GM23338 (cell line): ENCODE measurements around the gene POLDIP3. TPM values are rescaled to one million over a fixed set of nuclear protein-coding genes. Genes with fewer than 3 reads are reported as not detected.

ENCODE experiments used
- ATAC-seq: fragments of 200-7000 bp; cut with Tn5 transposase; 3 replicates; pipeline ENCODE4 v1.9.1; 2020
- DNase-seq: peaks from one replicate; pipeline ENCODE4 v3.0.0-alpha.2; 2015; ENCODE audit warnings: low spot score
- H2AFZ ChIP-seq: fragments of 200-600 bp; sonication (generic); 2 replicates; pipeline ENCODE4 v1.8.0; 2016; ENCODE audit warnings: antibody characterized with exemption, mild to moderate bottlenecking, moderate library complexity
- H3F3A ChIP-seq: fragments of 200-600 bp; sonication (generic); replicated peaks from 2 replicates; pipeline ENCODE4 v1.8.0; 2017; ENCODE audit warnings: antibody characterized with exemption, mixed run types, low read depth
- H3K27ac ChIP-seq: fragments of 200-600 bp; sonication (generic); 2 replicates; pipeline ENCODE4 v1.6.1; 2016; ENCODE audit warnings: low read depth
- H3K27me3 ChIP-seq: fragments of 200-600 bp; sonication (generic); 2 replicates; pipeline ENCODE4 v1.8.0; 2016; ENCODE audit warnings: mild to moderate bottlenecking, mixed run types, moderate library complexity; ENCODE audit not compliant: insufficient read depth
- H3K36me3 ChIP-seq: fragments of 200-600 bp; sonication (generic); 2 replicates; pipeline ENCODE4 v1.8.0; 2016; ENCODE audit warnings: mild to moderate bottlenecking; ENCODE audit not compliant: insufficient read depth
- H3K4me1 ChIP-seq: fragments of 200-600 bp; sonication (generic); 2 replicates; pipeline ENCODE4 v1.8.0; 2016; ENCODE audit warnings: mild to moderate bottlenecking, moderate library complexity; ENCODE audit not compliant: insufficient read depth
- H3K4me2 ChIP-seq: fragments of 200-600 bp; sonication (generic); 2 replicates; pipeline ENCODE4 v1.7.1; 2017; ENCODE audit warnings: mixed run types
- H3K4me3 ChIP-seq: fragments of 200-600 bp; sonication (generic); 2 replicates; pipeline ENCODE4 v1.6.1; 2016; ENCODE audit warnings: mixed run types
- H3K79me2 ChIP-seq: fragments of 200-600 bp; sonication (generic); replicated peaks from 2 replicates; pipeline ENCODE4 v1.8.0; 2017; ENCODE audit warnings: mild to moderate bottlenecking; ENCODE audit not compliant: insufficient read depth
- H3K9me2 ChIP-seq: fragments of 200-600 bp; sonication (generic); 2 replicates; pipeline ENCODE4 v1.8.0; 2017; ENCODE audit not compliant: insufficient read depth
- H4K20me1 ChIP-seq: fragments of 200-600 bp; sonication (generic); replicated peaks from 2 replicates; pipeline ENCODE4 v1.8.0; 2017; ENCODE audit warnings: mild to moderate bottlenecking; ENCODE audit not compliant: insufficient read depth
- H3K27ac Mint-ChIP-seq: 2 replicates; pipeline ENCODE4 v1.8.0; 2020; ENCODE audit warnings: inconsistent platforms, mild to moderate bottlenecking, moderate library complexity, mixed read lengths
- H3K27me3 Mint-ChIP-seq: 3 replicates; pipeline ENCODE4 v1.8.0; 2022; ENCODE audit warnings: low read depth, mild to moderate bottlenecking, moderate library complexity, mixed read lengths, inconsistent platforms; ENCODE audit not compliant: insufficient read depth, poor library complexity
- H3K36me3 Mint-ChIP-seq: 3 replicates; pipeline ENCODE4 v1.8.0; 2021; ENCODE audit warnings: low read depth, mild to moderate bottlenecking, inconsistent platforms, moderate library complexity, mixed read lengths
- H3K4me1 Mint-ChIP-seq: 3 replicates; pipeline ENCODE4 v1.8.0; 2020; ENCODE audit warnings: mild to moderate bottlenecking, inconsistent platforms, mixed read lengths
- H3K4me3 Mint-ChIP-seq: 3 replicates; pipeline ENCODE4 v1.8.0; 2021; ENCODE audit warnings: moderate library complexity, mild to moderate bottlenecking, inconsistent platforms, mixed read lengths
- H3K9me3 Mint-ChIP-seq: 3 replicates; pipeline ENCODE4 v1.8.0; 2020; ENCODE audit warnings: moderate library complexity, mild to moderate bottlenecking, inconsistent platforms, mixed read lengths
- CREB1 ChIP-seq: fragments of 250-450 bp; sonication (Bioruptor Pico); IDR thresholded peaks from 2 replicates; pipeline ENCODE4 v1.5.0; 2020; ENCODE audit warnings: low read depth, mild to moderate bottlenecking, moderate library complexity
- ETS1 ChIP-seq: IDR thresholded peaks from 2 replicates; pipeline ENCODE4 v1.6.1; 2016; ENCODE audit warnings: antibody characterized with exemption
- EZH2 ChIP-seq: fragments of 200-600 bp; sonication (generic); IDR thresholded peaks from one replicate; pipeline ENCODE4 v1.8.0; 2017; ENCODE audit warnings: antibody characterized with exemption, mild to moderate bottlenecking, low read depth; ENCODE audit not compliant: unreplicated experiment
- JUNB ChIP-seq: IDR thresholded peaks from one replicate; pipeline ENCODE4 v1.6.1; 2016; ENCODE audit warnings: antibody characterized with exemption; ENCODE audit not compliant: unreplicated experiment
- NANOG ChIP-seq: IDR thresholded peaks from 2 replicates; pipeline ENCODE4 v1.6.1; 2016; ENCODE audit warnings: antibody characterized with exemption, borderline replicate concordance
- POLR2AphosphoS5 ChIP-seq: IDR thresholded peaks from 2 replicates; pipeline ENCODE4 v1.6.1; 2016; ENCODE audit warnings: antibody characterized with exemption, low read depth
- REST ChIP-seq: IDR thresholded peaks from one replicate; pipeline ENCODE4 v1.6.1; 2018; ENCODE audit warnings: antibody characterized with exemption; ENCODE audit not compliant: unreplicated experiment
- ZNF114 ChIP-seq: fragments of 250-450 bp; sonication (Bioruptor Pico); IDR thresholded peaks from 2 replicates; pipeline ENCODE4 v1.5.0; 2020; ENCODE audit warnings: mild to moderate bottlenecking, moderate library complexity
- ZNF331 ChIP-seq: fragments of 250-450 bp; sonication (Bioruptor Pico); IDR thresholded peaks from 2 replicates; pipeline ENCODE4 v1.5.0; 2020; ENCODE audit warnings: low read depth, mild to moderate bottlenecking, moderate library complexity
- polyA plus RNA-seq: library from polyadenylated mRNA; unstranded; fragments of >200 nt; fragmentation: Nextera tagmentation; extraction: Ambion mirVana; gene quantifications from 2 replicates; pipeline ENCODE4 v1.2.1, GENCODE V29; 2016
- total RNA-seq: library from RNA; depleted of rRNA; stranded (reverse); fragments of >200 nt; shearing (Covaris generic); gene quantifications from 2 replicates; pipeline ENCODE4 v1.2.3, GENCODE V29; 2014
- TF ChIP-seq, protein P1 (sequence below): fragments of 250-450 bp; sonication (Bioruptor Pico); IDR thresholded peaks from 2 replicates; pipeline ENCODE4 v1.5.0; 2020; ENCODE audit warnings: mild to moderate bottlenecking, moderate library complexity

Gene POLDIP3
- total and polyA plus RNA-seq, 2 experiments from 2014 or later = 38.2 to 54.3 TPM

GRCh38 chr22:42630901-42631602 lies 16.4 kb upstream of the POLDIP3 start (continued):
- TF ChIP-seq JUNB (no peak), POLR2AphosphoS5 (no peak), ETS1 (no peak), EZH2 (no peak), ZNF331 (CRISPR knock-in tag) (no peak), CREB1 (CRISPR knock-in tag) (no peak), NANOG (no peak), REST (no peak), ZNF114 (CRISPR knock-in tag) (no peak)

DNA sequence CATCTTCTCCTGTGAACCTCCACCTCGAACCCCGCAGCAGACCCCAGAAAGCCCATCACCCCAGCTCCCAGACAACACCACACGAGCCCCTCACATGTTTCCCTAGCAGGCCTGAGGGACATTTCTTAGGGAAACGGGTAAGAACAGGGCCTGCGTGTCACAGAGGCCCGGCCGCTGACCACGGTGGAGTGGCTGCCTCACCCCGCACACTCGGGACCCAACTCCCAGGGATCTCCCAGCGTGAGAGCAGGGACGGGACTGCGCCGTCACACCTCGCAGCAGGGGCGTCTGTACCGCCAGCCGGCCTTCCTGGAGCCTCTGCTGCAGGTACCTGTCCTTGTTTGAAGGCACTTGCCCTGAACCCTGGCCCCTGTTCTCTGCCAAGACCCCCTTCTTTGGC lies 15.5 kb upstream of the POLDIP3 start:
- no peak overlapping the region for H3K27ac ChIP-seq
- TF ChIP-seq, protein P1, sequence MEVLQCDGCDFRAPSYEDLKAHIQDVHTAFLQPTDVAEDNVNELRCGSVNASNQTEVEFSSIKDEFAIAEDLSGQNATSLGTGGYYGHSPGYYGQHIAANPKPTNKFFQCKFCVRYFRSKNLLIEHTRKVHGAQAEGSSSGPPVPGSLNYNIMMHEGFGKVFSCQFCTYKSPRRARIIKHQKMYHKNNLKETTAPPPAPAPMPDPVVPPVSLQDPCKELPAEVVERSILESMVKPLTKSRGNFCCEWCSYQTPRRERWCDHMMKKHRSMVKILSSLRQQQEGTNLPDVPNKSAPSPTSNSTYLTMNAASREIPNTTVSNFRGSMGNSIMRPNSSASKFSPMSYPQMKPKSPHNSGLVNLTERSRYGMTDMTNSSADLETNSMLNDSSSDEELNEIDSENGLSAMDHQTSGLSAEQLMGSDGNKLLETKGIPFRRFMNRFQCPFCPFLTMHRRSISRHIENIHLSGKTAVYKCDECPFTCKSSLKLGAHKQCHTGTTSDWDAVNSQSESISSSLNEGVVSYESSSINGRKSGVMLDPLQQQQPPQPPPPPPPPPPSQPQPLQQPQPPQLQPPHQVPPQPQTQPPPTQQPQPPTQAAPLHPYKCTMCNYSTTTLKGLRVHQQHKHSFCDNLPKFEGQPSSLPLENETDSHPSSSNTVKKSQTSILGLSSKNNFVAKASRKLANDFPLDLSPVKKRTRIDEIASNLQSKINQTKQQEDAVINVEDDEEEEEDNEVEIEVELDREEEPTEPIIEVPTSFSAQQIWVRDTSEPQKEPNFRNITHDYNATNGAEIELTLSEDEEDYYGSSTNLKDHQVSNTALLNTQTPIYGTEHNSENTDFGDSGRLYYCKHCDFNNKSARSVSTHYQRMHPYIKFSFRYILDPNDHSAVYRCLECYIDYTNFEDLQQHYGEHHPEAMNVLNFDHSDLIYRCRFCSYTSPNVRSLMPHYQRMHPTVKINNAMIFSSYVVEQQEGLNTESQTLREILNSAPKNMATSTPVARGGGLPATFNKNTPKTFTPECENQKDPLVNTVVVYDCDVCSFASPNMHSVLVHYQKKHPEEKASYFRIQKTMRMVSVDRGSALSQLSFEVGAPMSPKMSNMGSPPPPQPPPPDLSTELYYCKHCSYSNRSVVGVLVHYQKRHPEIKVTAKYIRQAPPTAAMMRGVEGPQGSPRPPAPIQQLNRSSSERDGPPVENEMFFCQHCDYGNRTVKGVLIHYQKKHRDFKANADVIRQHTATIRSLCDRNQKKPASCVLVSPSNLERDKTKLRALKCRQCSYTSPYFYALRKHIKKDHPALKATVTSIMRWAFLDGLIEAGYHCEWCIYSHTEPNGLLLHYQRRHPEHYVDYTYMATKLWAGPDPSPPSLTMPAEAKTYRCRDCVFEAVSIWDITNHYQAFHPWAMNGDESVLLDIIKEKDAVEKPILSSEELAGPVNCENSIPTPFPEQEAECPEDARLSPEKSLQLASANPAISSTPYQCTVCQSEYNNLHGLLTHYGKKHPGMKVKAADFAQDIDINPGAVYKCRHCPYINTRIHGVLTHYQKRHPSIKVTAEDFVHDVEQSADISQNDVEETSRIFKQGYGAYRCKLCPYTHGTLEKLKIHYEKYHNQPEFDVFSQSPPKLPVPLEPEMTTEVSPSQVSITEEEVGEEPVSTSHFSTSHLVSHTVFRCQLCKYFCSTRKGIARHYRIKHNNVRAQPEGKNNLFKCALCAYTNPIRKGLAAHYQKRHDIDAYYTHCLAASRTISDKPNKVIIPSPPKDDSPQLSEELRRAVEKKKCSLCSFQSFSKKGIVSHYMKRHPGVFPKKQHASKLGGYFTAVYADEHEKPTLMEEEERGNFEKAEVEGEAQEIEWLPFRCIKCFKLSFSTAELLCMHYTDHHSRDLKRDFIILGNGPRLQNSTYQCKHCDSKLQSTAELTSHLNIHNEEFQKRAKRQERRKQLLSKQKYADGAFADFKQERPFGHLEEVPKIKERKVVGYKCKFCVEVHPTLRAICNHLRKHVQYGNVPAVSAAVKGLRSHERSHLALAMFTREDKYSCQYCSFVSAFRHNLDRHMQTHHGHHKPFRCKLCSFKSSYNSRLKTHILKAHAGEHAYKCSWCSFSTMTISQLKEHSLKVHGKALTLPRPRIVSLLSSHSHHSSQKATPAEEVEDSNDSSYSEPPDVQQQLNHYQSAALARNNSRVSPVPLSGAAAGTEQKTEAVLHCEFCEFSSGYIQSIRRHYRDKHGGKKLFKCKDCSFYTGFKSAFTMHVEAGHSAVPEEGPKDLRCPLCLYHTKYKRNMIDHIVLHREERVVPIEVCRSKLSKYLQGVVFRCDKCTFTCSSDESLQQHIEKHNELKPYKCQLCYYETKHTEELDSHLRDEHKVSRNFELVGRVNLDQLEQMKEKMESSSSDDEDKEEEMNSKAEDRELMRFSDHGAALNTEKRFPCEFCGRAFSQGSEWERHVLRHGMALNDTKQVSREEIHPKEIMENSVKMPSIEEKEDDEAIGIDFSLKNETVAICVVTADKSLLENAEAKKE (CRISPR knock-in tag) = no peak
- TF ChIP-seq ZNF114 (CRISPR knock-in tag) = no peak
- no peak for TF ChIP-seq POLR2AphosphoS5
- TF ChIP-seq ZNF331 (CRISPR knock-in tag) = no peak
- TF ChIP-seq CREB1 (CRISPR knock-in tag) = no peak
- no peaks in the 10 kb centered on the region for H3F3A ChIP-seq
- H3K79me2 ChIP-seq = no peaks in the 10 kb centered on the region
- no peaks in the 10 kb centered on the region for H3K4me1 Mint-ChIP-seq
- no peak overlapping the region for H3K4me3 ChIP-seq
- no peak overlapping the region for H3K4me3 Mint-ChIP-seq
- no peaks in the 10 kb centered on the region for H3K4me1 ChIP-seq
- H3K27me3 Mint-ChIP-seq = peaks cover 13% of the 10 kb centered on the region
- H3K9me3 Mint-ChIP-seq = no peaks in the 10 kb centered on the region
- peaks cover 27% of the 10 kb centered on the region for H3K36me3 Mint-ChIP-seq
- H3K36me3 ChIP-seq = peaks cover 5% of the 10 kb centered on the region; the same call in 1 of the 2 replicates
- no peak overlapping the region for H2AFZ ChIP-seq
- DNase-seq (no peak), ATAC-seq (no peak)
- H3K4me2 ChIP-seq = no peak overlapping the region
- H3K27me3 ChIP-seq = no peaks in the 10 kb centered on the region
- H3K27ac Mint-ChIP-seq = no peak overlapping the region
- no peaks in the 10 kb centered on the region for H3K9me2 ChIP-seq
- H4K20me1 ChIP-seq = no peaks in the 10 kb centered on the region
